Skeletal muscle cell (primary cell): ENCODE results near the gene ADAM15.

Experiments used
- DNase-seq: peaks from one replicate; pipeline ENCODE4 v3.0.0-alpha.2; 2010; ENCODE audit warnings: low read depth
- H3K4me3 ChIP-seq: 2 replicates; pipeline ENCODE4 v1.5.1; 2011; ENCODE audit warnings: low read depth, mild to moderate bottlenecking, control low read depth, low read length, moderate library complexity

ADAM15 gene

DNA sequence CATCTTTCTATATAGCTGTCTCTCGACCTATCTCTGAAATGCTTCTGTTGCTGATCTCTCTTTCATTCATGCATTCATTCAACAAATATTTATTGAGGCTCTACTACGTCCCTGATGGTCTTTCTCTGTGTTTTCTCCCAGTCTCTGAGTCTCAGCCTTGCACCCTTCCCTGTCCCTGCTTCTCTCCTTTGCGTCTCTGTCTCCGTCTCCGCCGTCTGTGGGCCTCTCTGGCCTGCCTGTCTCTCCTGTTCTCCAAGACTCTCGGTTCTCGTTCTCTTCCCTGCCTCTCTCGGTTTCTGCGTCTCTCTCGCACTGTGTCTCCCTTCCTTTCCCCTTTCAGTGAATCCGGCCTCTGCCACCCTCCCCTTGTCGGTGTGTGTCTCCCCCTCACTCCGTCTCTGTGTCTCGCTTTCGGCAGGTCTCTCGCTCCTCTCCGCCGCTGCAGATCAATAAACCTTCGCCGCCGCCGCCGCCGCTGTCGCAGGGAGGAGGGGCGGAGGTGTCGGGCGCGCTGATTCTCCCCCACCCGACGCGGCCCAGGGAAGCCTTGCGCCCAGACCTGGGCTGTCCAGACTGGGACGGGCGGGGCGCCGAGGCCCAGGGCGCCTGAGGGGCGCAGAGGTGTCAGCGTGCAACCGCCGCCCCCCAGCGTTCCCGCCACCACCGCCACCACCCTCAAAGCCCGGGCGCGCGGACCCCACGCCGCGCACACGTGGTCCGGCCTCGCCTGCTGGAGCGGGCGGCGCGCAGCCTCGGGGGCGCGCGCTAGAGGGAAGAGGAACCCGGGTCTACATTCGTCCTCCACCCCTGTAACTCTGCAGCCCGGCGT, 30.6 kb downstream of the ADAM15 start:
- no peak overlapping the region for H3K4me3 ChIP-seq
- no peak for DNase-seq

- H3K4me3 ChIP-seq: no peak overlapping the region
- DNase-seq: no peak
Measured at GRCh38 chr1:155082301-155083051, 31.4 kb downstream of the ADAM15 start.

DNA sequence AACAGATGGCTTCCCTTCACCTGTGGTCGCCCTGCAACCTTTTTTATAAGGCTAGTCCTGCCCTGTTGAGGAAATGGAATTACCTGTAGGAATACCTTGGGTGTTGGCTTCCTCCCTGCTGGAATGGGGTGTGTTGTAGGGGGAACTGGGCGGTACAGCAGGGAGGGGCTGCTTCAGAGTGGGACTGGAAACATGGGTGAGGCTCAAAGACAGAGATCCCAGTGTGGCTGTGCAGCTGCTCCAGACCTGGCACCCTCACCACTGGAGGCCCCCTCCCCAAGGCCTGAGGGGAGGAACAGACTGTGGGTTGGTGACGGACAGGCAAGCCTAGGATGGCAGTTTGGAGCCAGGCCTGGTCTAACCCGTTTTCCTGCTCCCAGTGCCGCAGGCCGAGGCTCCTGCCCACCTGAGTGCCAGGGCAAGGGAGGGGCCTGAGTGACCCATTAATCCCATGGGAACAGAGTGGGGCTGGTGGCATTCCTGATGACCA, 32.0 kb downstream of the ADAM15 start:
- H3K4me3 ChIP-seq: no peak overlapping the region
- no peak for DNase-seq

DNA sequence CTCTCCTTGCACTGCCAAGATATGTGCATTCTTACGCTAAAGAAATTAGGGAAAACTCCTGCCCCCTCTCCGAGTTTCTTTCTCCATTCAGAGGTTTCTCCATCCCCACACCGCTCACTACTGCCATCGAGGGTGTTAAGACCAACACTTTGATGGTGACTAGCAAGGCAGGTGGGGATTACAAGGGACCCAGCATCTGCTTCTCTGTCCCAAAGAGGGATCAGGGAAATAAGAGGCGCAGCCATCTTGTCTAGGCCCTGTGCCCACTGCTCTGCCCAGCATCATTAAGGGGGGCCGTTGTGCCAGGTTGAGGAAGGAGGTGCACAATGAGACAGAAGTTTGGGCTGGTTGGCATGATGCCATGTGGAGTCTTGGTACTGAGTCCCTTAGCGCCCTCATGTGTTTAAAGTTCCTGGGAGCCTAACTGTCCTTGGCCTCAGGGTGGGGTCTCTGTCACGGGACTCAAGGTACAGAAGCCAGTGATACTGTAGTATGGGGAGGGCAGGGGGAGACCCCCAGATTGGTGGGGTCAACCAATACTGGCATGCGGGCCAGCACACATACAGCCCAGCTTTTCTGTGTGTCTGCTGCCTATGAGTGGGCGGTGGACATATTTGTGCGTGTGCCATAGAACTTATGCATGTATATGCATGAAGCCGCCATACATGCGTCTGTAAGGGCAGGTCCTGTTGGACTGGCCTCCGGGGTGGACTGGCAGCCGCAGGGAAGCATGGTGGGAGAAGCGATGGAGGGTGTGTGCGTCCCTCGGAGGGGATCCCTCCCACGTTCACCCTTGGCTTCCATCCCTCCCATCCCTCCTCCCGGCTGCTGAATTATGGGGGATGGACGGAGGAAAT, 33.0 kb downstream of the ADAM15 start:
- no peak for DNase-seq
- H3K4me3 ChIP-seq: peak overlapping the region; percentile 76

DNA sequence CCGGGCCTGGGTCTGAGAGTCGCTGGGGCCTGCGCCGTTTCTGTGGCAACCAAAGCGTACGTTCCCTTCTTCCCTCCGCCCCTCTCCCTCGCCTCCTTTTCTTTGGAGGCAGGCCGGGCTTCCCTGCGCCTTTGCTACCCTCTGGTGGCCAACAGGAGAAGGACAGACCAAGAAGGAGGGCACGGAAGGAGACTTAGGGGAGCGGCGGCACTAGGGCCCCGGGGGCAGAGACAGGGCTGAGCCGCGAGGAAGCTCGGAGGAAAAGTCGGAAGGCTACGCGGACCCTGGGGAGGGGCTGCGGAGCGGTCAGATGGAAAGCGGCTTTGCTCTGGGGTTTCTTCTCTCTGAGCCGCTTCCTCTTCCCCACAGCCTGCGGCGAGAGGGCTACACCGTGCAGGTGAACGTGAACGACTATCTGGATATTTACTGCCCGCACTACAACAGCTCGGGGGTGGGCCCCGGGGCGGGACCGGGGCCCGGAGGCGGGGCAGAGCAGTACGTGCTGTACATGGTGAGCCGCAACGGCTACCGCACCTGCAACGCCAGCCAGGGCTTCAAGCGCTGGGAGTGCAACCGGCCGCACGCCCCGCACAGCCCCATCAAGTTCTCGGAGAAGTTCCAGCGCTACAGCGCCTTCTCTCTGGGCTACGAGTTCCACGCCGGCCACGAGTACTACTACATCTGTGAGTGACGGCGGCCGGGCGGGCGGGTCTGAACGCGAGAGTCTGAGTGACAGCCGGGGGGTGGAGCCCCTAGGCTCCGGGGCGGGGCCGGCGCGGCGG, 33.8 kb downstream of the ADAM15 start:
- peak overlapping the region; percentile 76 for H3K4me3 ChIP-seq
- DNase-seq: peak; percentile 71

- H3K4me3 ChIP-seq: peak overlapping the region; percentile 76
- DNase-seq: no peak
Measured at GRCh38 chr1:155085504-155086127, 34.5 kb downstream of the ADAM15 start.

DNA sequence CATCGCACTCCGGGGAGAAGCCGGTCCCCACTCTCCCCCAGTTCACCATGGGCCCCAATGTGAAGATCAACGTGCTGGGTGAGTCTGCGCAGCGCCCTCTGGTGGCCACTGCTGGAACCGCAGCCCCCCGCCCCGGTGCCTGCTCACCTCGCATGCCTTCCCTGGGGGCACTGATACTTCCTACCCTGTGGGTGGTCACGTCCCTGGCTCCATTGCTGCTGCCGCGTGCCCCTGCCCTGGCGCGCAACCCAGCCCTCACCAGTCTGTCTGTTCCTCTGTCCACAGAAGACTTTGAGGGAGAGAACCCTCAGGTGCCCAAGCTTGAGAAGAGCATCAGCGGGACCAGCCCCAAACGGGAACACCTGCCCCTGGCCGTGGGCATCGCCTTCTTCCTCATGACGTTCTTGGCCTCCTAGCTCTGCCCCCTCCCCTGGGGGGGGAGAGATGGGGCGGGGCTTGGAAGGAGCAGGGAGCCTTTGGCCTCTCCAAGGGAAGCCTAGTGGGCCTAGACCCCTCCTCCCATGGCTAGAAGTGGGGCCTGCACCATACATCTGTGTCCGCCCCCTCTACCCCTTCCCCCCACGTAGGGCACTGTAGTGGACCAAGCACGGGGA, 35.1 kb downstream of the ADAM15 start:
- peak overlapping the region; percentile 76 for H3K4me3 ChIP-seq
- DNase-seq: no peak

GRCh38 chr1:155086856-155087535, 35.9 kb downstream of the ADAM15 start:
- DNase-seq: no peak
- H3K4me3 ChIP-seq: no peak overlapping the region

GRCh38 chr1:155091071-155092051, 40.2 kb downstream of the ADAM15 start:
- no peak overlapping the region for H3K4me3 ChIP-seq
- DNase-seq: no peak

GRCh38 chr1:155092131-155092530, 41.0 kb downstream of the ADAM15 start:
- DNase-seq: no peak
- H3K4me3 ChIP-seq: no peak overlapping the region

- no peak overlapping the region for H3K4me3 ChIP-seq
- no peak for DNase-seq
Measured at GRCh38 chr1:155092641-155093040, 41.5 kb downstream of the ADAM15 start.

DNA sequence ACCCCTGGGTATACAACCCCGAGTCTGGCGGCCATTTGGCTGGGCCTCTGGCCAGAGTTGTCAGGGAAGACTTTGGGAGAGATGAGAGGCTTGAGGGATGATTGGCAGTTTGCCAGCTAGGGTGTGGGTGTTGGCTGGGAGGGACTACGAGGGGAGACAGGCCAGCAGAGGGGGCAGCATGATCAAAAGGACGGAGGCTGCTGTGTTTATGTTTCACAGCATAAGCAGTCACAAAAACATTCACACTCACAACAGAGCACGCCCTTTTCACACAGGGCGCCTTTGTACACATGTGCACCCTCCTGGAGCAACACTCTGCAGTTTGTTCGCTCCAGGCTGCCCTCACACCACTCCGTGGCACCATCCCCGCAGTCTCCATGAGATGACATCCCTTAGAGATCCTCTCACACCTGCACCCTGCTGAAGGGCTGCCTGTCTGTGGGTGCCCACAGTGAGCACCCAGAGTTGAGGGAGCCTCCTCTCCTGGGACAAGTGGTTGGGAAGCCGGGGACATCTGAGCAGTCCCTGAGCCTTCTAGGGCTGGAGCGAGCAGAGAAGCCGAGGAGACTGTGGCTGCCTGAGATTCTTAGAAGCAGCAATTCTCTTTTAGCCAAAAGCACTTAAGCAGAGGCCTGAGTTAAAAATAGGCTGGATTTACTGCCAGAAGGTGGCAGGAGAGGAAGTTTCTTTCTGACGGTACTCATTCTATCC, 43.0 kb downstream of the ADAM15 start:
- H3K4me3 ChIP-seq: no peak overlapping the region
- no peak for DNase-seq

- no peak for DNase-seq
- H3K4me3 ChIP-seq: no peak overlapping the region
Measured at GRCh38 chr1:155094622-155094948, 43.5 kb downstream of the ADAM15 start.

DNA sequence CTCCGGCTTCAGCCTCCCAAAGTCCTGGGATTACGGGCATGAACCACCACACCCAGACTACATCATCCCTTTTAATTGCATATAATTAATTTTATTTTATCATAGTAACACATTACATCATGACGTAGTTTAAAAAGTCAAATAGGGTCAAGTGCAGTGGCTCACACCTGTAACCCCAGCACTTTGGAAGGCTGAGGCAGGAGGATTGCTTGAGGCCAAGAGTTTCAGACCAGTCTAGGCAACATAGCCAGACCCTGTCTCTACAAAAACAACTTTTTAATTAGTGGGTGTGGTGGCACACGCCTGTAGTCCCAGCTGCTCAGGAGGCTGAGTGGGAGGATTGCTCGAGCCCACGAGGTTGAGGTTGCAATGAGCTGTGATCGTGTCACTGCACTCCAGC, 48.2 kb downstream of the ADAM15 start:
- H3K4me3 ChIP-seq: no peak overlapping the region
- no peak for DNase-seq

DNA sequence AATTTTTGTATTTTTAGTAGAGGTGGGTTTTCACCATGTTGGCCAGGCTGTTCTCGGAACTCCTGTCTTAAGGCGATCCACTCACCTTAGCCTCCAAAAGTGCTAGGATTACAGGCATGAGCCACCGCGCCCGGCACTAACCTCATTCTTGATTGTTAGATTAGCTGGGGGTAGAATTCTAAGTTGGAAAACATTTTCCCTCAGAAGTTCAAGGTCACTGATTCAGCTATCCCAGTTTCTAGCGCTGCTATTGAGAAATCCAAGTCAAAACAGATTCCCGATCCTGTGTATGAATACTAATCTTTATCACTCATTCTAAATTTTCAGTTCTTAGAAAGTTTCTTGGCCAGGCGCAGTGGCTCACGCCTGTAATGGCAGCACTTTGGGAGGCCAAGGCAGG, 52.2 kb downstream of the ADAM15 start:
- no peak overlapping the region for H3K4me3 ChIP-seq
- no peak for DNase-seq
